Suprapubic skin (tissue), 4 donors: ENCODE measurements around the gene TMEM35B.

Experiments used
- EP300 ChIP-seq: sonication (generic); formaldehyde crosslinking; IDR thresholded peaks from one replicate; pipeline ENCODE4 v1.6.1; 2017; ENCODE audit warnings: antibody characterized with exemption
- POLR2AphosphoS5 ChIP-seq, 3 donors: sonication (generic); formaldehyde crosslinking; IDR thresholded peaks; one replicate each; pipeline ENCODE4 v1.6.1; 2017; ENCODE audit warnings: antibody characterized with exemption in 3 of 3

DNA sequence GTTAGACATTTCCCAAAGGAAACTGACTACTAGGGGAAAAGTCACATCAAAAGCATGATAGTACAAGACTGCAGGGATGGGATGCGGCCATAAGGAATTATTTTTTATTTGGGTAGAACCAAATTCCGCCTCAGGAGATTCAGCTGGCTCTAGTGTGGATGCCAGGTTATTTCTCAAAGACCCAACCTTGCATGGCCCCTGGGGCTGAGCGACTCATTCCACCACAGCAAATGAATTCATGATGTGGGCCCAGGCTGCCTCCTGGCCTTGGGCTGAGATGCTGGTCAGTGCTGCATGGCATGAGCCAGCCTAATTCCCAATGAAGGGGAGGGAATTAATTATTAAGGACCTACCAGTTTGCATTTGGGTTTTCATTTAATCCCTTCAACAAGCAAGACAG lies 11.8 kb downstream of the TMEM35B start:
- TF ChIP-seq POLR2AphosphoS5 (IDR thresholded peaks at IDR 0.05) (no peak), EP300 (no peak)
